ENCODE measurements around the gene PTPRD.

PTPRD gene

DNA sequence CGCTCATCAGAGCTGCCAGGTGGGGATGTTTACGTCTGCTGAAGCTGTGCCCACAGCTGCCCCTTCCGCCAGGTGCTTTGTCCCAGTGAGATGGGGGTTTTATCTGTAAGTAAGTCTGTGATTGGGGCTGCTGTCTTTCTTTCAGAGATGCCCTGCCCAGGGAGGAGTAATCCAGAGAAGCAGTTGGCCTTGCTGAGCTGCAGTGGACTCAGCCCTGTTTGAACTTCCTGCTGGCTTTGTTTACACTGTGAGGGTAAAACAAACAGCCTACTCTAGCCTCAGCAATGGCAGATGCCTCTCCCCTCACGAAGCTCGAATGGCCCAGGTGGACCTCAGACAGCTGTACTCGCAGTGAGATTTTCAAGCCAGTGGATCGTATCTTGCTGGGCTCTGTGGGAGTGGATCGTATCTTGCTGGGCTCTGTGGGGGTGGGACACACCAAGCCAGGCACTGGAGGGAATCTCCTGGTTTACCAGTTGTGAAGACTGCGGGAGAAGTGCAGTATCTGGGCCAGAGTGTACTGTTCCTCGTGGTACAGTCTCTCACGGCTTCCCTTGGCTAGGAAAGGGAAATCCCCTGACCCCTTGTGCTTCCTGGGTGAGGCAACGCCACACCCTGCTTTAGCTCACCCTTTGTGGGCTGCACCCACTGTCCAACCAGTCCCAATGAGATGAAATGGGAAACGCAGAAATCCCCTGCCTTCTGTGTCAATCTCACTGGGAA is 2283.1 kb downstream of the PTPRD start:
- no peak for DNase-seq (ENCODE audit: low spot score)

DNA sequence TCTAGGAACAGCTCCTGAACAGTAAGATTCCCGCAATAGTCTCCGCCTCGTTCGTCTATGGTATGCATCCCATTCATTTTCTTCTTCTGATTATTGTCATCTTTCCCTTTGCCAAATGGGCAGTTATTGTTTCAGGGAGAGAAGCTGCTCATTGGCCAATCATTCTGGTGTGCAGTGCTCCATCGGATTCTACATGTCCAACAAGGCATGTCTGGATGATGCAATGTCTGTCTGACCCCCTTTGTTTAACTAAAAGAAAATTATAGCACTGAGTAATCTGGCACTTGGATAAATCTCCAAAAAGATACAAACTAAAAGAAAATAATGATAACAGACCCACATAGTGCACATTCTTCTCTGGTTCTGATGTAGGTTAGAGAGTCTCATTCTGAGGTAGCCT is 2297.6 kb downstream of the PTPRD start:
- DNase-seq (ENCODE audit: low spot score): no peak

DNA sequence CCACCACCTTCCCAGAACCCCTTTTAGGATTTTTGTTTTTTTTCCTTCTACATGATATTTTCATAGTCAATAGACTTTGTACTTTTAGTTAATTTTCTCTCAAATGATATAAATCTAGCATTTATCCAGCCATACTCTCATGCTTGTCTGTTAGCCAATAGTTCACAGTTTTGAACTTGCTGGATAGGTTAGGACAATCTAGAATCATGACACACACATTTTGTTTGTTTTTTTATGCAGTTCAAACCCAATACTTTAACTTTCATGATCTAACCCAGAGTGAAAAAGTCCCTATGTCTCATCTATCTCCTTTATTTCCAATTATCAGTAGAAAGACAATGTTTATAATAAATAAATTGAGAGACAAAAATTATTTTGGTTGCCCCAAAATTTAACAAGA is 2303.5 kb downstream of the PTPRD start:
- no peak for DNase-seq (ENCODE audit: low spot score)

DNA sequence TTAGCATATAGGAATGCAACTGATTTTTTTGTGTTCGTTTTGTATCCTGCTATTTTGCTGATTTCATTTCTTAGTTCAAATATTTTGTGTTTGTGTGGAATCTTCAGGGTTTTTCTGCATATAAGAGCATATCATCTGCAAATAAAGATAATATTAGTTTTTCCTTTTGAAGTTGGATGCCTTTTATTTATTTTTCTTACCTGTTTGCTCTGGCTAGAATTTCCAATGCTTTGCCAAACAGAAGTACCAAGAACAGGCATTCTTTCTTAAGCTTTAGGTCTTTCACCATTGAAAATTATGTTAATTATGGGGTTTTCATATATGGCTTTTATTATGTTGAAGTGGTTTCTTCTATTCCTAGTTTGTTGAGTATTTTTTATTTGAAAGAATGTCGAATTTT is 2308.1 kb downstream of the PTPRD start:
- DNase-seq (ENCODE audit: low spot score): no peak

DNA sequence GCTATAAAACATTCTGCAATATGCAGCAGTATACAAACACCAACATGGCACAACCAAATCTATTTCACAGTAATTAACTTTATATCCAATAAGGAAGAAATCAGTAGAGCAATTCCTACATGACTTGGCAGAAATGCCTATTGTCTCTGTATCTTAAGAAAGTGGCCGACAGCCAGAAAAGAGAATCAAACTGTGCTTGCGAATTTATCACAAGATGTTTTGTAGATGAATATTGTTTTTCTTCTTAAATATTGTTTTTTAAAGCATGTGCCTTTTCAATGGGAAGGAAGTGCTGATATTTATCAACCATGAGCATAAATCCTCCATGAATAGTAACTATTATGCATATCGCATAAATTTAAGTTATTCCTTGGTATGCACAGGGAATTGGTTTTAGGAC is 2311.5 kb downstream of the PTPRD start:
- no peak for DNase-seq (ENCODE audit: low spot score)

DNA sequence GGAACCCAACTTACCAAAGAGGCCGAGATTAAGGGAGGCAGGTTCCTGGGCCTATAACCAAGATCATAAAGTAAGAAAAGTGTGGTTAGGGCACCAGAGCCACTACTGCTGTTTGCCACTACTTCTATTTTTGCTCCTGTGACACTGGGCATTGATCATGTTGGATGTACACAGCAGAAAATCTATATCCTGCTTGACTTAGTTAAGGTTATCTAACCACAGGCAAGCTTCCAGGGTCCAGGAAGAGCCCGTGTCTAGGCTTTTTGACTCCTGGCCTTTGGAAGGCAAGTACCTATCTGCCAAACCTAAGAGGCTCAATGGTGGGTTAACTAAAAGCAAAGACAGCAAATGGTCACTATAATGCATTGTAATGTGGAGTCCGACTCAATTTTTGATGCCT is 2315.8 kb downstream of the PTPRD start:
- no peak for DNase-seq (ENCODE audit: low spot score)

DNA sequence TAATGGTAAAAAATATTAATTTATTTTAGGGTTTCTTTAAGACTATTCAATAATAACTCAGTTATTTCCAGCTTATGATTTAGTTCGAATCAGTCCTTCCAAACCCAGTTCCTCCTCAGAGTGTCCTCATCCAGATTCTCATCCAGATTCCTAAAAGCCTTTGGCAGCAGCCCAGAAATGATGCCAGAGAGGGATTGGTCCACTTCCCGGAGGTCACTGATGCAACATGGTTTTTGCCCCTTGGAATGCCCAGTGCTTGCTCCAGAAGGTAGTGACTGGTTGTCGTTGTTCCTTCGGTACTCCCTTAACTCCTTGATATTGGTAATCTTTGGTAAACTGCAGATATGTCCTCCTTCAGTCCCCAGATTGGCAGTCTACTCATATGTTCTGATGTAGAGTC is 2320.1 kb downstream of the PTPRD start:
- no peak for DNase-seq (ENCODE audit: low spot score)

DNA sequence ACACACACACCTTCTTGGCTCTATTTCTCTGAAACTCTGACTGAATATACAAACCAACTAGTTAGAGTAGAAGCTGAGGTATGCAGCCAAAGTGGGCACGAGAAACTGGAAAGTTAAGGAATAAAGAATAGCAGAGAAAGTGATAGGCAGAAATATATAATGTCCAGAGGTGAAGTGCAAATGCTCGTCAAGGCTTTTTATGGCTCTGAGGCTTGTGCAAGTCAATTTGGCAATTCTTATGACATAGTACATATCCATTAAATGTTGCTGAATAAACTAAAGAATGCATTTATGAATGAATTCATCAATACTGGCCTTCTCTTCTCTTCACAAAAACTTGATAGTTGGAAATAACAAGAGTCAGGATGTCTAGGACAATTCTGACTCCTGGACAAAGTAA is 2323.1 kb downstream of the PTPRD start:
- DNase-seq (ENCODE audit: low spot score): no peak

DNA sequence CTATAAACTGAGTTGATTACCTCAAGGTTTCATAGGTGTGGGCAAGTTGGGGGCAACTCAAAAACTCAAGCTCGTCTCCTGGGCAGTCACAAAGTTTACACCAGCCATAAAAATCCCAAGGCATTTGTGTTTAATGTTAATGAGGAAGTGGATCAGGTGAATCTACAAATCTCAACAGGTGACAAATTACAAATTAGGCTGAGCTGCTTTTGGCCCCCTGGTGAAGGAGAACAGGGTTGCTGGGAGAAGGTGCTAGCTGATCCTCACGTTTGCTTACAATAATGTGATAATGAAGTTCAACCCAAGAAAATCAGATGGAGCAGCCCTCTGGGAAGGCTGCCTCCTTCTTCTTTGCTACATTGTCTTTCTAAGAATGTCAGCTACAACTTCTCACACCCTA is 2324.8 kb downstream of the PTPRD start:
- no peak for DNase-seq (ENCODE audit: low spot score)

DNA sequence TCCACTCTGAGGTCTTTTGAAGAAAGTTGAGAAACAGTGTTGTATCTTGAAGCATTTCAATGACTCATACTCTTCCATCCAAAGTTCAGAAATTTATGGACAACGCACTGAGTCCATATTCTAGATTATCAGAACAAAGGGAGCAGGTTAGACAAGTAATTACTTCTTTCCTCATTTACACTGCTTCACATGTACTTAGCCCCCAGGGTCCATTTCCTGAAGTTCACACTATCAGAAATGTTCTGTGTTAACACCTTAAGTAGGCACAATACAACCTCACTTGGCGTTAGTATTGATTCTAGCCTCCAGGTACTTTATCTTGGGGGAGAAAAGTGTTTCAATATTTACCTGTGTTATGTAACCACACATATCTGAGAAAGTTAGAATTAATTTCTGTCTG is 2325.3 kb downstream of the PTPRD start:
- no peak for DNase-seq (ENCODE audit: low spot score)

DNA sequence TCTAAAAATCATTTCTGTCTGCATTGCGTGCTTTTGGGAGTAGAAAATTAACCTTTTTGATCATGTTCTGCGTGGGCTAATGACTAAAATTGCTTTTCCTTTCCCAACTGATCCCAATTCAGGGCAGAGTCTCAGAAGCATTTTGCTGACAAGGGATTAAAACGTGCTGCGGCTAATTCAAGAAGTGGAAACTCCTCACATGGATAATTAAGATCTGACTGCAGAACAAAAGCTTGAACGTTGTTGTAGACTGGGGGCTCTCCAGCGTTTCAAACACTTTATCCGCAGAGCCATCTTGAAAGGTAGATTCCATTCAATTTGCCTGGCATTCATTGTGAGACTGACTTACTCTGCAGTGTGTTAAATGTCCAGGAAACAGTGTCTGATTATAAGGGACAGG is 2327.9 kb downstream of the PTPRD start:
- DNase-seq (ENCODE audit: low spot score): no peak

DNA sequence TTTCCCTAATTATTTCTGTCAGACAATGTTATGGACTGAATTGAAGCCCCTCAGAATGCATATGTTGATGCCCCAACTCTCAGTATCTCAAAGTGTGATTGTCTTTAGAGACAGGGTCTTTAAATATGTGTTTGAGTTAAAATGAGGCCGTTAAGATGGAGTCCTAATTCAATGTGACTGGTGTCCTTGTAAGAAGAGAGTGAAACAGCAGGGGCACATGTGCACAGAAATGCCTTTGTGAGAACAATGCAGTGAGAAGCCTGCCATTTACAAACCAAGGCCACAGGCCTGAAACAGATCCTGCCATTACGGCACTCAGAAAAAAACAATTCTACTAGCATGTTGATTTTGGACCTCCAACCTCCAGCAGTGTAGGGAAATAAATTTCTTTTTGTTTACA is 2330.3 kb downstream of the PTPRD start:
- no peak for DNase-seq (ENCODE audit: low spot score)

DNA sequence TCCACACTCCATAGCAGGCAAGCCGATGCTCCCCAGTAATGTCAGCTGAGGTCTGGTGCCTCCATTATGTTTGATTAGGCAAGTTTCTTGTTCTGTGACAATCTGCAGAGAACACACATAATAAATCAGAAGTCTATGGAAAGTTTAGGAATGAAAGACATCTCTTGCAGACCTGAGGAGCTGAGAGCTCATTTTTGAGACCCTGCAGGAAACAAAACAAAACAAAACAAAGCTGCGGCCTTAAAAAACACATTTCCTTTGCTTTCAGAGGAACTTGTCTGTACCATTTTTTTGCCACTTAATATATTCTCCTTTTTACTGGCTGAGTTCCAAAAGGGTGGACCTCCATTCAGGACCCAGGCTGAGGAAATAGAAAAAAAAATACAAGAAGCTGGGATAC is 2332.0 kb downstream of the PTPRD start:
- DNase-seq (ENCODE audit: low spot score): no peak

DNA sequence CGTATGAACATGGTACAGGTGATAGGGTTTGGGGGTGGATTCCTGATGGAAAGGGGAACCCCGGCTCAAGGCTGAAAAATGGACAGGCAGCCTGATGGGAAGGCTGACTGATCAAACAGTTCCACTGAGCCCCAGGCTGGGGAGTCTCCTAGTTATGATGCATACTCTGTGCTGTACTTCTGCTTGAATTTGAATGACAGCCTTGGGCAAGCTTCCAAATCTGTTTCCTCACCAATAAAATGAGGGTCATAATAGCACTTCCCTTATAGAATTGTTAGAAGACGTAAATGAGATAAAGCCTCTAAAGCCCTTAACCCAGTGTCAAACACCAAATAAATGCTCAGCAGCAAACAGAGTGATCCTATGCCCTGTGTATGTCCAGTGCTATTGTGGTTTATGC is 2334.8 kb downstream of the PTPRD start:
- DNase-seq (ENCODE audit: low spot score): no peak

DNA sequence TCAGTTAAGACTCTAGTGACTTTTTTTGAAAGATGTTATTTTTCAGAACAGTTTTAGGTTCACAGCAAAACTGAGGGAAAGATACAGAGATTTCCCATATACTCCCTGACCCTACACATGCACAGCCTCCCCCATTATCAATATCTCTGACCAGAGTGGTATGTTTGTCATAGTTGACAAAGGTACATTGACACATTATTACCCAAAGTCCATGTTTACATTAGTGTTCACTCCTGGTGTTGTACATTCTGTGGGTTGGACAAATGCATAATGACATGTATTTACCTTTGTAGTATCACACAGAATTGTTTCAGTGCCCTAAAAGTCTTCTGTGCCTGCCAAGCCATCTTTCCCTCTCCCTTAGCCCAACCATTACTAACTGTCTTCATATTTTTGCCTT is 2342.6 kb downstream of the PTPRD start:
- DNase-seq (ENCODE audit: low spot score): no peak

DNA sequence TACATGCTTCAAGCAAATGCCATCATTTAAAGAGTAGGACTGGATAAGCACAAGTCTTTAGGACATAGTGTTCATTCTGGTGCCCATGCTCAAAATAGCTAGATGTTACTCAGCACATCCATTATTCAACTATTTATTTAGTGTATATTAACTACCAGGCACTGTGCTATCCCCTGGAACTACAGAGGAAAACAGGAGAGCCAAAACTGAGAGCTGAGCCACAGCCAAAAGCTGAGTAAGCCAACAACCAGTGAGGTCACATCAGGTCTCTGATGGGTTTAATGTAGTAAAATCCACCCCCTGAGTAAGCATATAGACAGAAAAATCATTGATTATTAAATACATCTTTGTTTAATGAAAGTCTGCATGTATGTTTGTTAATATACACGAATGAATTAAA is 2343.9 kb downstream of the PTPRD start:
- no peak for DNase-seq (ENCODE audit: low spot score)

DNA sequence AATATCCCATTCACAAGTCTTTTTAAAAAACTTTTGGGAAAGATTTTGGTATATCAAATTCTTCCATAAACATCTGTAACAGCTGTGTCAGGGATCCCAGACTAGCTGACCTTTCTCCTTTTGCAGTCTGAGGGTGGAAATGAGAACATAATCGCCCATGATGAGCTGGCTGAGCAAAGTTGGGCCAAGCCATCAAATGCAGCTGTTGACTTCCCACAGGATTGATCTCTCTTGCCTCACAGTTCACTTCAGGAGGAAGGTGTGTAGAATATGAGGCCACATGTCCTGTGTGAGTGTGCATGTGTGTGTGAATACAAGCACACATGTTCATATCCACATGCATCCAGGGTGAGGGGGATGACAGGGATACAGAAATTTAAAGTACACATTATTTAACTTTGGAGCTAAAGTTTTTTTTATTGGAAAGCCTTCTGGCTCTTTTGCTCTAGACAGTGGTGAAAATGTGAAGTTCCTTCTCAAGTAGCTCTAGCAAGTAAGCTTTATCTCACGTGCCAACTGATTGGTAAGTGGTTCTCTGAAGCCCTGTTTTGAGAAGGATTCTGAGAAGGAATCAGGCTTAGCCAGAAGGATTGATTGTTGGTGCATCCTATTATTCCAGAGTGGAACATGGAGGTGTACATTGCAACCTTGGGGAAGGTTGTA is 2344.5 kb downstream of the PTPRD start:
- no peak for DNase-seq (ENCODE audit: low spot score)

DNA sequence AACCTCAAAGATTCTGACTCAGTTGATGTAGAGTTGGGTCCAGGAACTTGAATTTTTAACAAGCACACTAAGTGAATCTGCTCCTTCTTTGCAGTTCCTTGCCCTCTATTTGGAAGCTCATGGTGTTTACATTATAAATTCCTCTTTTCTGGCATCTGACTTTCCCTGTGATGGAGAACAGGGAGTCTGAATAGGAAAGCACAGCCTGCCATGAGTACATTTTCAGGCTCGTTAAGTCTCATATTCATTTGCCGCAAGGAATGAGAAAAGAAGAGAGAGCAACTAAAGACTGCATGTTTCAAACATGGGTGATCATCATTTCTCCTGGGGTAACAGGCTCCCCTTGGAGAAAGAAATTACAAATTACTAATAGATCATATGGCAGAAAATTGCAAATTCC is 2345.2 kb downstream of the PTPRD start:
- no peak for DNase-seq (ENCODE audit: low spot score)

DNA sequence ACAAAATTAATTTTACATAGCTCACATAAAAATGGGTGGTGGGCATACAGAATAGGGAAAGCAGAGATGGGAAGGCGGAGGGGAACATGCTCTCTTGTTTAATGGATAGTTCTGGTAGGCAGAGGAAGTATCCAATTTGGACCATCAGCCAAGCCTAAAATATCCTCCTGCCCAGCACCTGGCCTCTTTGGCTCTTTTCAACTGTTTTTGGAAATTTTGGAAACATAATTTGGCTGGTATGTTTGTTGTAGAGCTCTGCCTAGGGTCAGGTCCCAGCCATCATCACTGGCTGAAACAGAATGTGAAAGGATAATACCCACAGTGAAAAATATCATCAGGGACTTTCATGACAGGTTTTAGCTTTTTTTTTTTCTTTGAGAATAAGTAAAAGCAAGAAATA is 2345.9 kb downstream of the PTPRD start:
- no peak for DNase-seq (ENCODE audit: low spot score)

DNA sequence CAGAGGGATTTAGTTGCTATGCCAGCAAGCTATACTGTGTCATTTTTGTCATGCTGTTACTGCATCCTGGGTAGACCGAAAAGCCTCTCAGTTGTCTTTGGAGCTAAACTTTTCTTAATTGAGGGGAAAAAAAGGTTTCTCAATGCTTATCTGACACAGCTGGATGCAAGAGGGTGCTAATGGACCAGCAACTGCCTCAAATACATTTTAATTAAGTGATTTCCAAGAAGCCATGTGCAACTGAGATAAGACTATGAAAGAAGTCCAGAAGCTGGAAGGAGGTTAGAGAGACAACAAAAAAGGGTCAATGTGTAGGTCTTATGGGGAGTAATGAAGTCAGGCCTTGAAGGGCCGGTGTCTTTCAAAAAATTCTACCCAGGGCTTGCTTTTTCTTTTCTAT is 2347.5 kb downstream of the PTPRD start:
- no peak for DNase-seq (ENCODE audit: low spot score)
